H1 (cell line): ENCODE measurements around the gene ING4. TPM values are rescaled to one million over a fixed set of nuclear protein-coding genes. Genes with fewer than 3 reads are reported as not detected.

Source experiments
- ASH2L ChIP-seq: fragments of 200-600, 300-600 bp; sonication (generic); IDR thresholded peaks from one replicate; pipeline ENCODE4 v1.7.1; 2017; ENCODE audit warnings: low read length
- HDAC2 ChIP-seq, 2 experiments: fragments of 300-600 bp in 1 of 2; sonication (generic) in 1 of 2; IDR thresholded peaks; 2 replicates each; pipeline ENCODE4 v1.6.1; 2011 to 2012; ENCODE audit warnings: low read depth in 2 of 2, low read length in 2 of 2, mild to moderate bottlenecking in 2 of 2, moderate library complexity in 2 of 2, borderline replicate concordance in 1 of 2, inconsistent platforms in 1 of 2
- KDM1A ChIP-seq: fragments of 200-600, 300-600 bp; sonication (generic); IDR thresholded peaks from 2 replicates; pipeline ENCODE4 v1.7.1; 2016; ENCODE audit warnings: mild to moderate bottlenecking, low read length, borderline replicate concordance
- KDM5A ChIP-seq: fragments of 200-600 bp; IDR thresholded peaks from 2 replicates; pipeline ENCODE4 v1.7.1; 2012; ENCODE audit warnings: mild to moderate bottlenecking, low read length, inconsistent platforms, mixed read lengths
- NANOG ChIP-seq: IDR thresholded peaks from 2 replicates; pipeline ENCODE4 v1.6.1; 2011; ENCODE audit warnings: low read length, low read depth, mild to moderate bottlenecking, inconsistent platforms; ENCODE audit not compliant: insufficient read depth, poor library complexity, severe bottlenecking
- POLR2AphosphoS5 ChIP-seq: IDR thresholded peaks from 2 replicates; pipeline ENCODE4 v1.6.1; 2011; ENCODE audit warnings: low read depth, low read length
- POU5F1 ChIP-seq: IDR thresholded peaks from 2 replicates; pipeline ENCODE4 v1.6.1; 2011; ENCODE audit warnings: low read depth, mild to moderate bottlenecking, low read length, moderate library complexity
- RFX5 ChIP-seq: IDR thresholded peaks from 2 replicates; pipeline ENCODE4 v1.6.1; 2011; ENCODE audit warnings: low read depth, low read length, improper control_type of control experiment, borderline replicate concordance
- RXRA ChIP-seq: IDR thresholded peaks from 2 replicates; pipeline ENCODE4 v1.6.1; 2011; ENCODE audit warnings: low read depth, mild to moderate bottlenecking, low read length, moderate library complexity; ENCODE audit not compliant: insufficient read depth
- SAP30 ChIP-seq: fragments of 300-600 bp; sonication (generic); IDR thresholded peaks from 2 replicates; pipeline ENCODE4 v1.7.1; 2012; ENCODE audit warnings: low read length, moderate library complexity, mild to moderate bottlenecking, inconsistent platforms; ENCODE audit not compliant: insufficient read depth, insufficient replicate concordance
- SIN3A ChIP-seq, 2 experiments: IDR thresholded peaks in 1 of 2; conservative IDR thresholded peaks in 1 of 2; 2 replicates each; pipeline ENCODE4 v1.6.1; 2011 to 2012; ENCODE audit warnings: low read length in 2 of 2, improper control_type of control experiment in 1 of 2, low read depth in 1 of 2, mild to moderate bottlenecking in 1 of 2
- SIRT6 ChIP-seq: IDR thresholded peaks from one replicate; pipeline ENCODE4 v1.7.1; 2012; ENCODE audit warnings: low read length, inconsistent platforms
- SP2 ChIP-seq: IDR thresholded peaks from 2 replicates; pipeline ENCODE4 v1.6.1; 2012; ENCODE audit warnings: mild to moderate bottlenecking, low read length, inconsistent platforms
- TAF7 ChIP-seq: optimal IDR thresholded peaks from 2 replicates; pipeline ENCODE3; 2011; ENCODE audit warnings: low read depth, mild to moderate bottlenecking, inconsistent platforms, low read length, moderate library complexity, borderline replicate concordance
- TCF12 ChIP-seq: IDR thresholded peaks from 2 replicates; pipeline ENCODE4 v1.6.1; 2011; ENCODE audit warnings: low read depth, mild to moderate bottlenecking, low read length
- ZNF274 ChIP-seq: IDR thresholded peaks from 2 replicates; pipeline ENCODE4 v1.7.0; 2012; ENCODE audit warnings: low read length, borderline replicate concordance; ENCODE audit errors: extremely low read depth
- polyA plus RNA-seq, 7 experiments: library from polyadenylated mRNA; depleted of rRNA in 3 of 7; stranded (reverse) in 5 of 7; unstranded in 2 of 7; fragments of >200 nt in 5 of 7; fragments of 200-250 nt in 2 of 7; gene quantifications; 1 replicate in 5 of 7; 2 replicates in 1 of 7; 4 replicates in 1 of 7; pipeline versions ENCODE4 v1.2.1 to v1.2.3, GENCODE V29; 2011 to 2013; ENCODE audit warnings: missing spikeins in 2 of 7, mixed read lengths in 2 of 7
- total RNA-seq: library from RNA; stranded (reverse); fragmentation: NEBNext Ultra II Directional; extraction: Animal tissue kit (Norgen Biotek cat#: 25700); gene quantifications from 2 replicates; pipeline ENCODE4 v1.2.1, GENCODE V29; 2021
- TF ChIP-seq, protein P1 (sequence below): IDR thresholded peaks from 2 replicates; pipeline ENCODE4 v1.6.1; 2012; ENCODE audit warnings: inconsistent platforms
- TF ChIP-seq, protein P2 (sequence below): IDR thresholded peaks from 2 replicates; pipeline ENCODE4 v1.6.1; 2012; ENCODE audit warnings: inconsistent platforms
- TF ChIP-seq, protein P3 (sequence below): IDR thresholded peaks from 2 replicates; pipeline ENCODE4 v1.6.1; 2011; ENCODE audit warnings: low read depth, mild to moderate bottlenecking, low read length; ENCODE audit not compliant: insufficient read depth

Gene ING4
- total and polyA plus RNA-seq, 2 of the 8 experiments (the other 6 are each of a cell fraction or from before 2014, with no cell fraction given) = 22.9 to 28.6 TPM

DNA sequence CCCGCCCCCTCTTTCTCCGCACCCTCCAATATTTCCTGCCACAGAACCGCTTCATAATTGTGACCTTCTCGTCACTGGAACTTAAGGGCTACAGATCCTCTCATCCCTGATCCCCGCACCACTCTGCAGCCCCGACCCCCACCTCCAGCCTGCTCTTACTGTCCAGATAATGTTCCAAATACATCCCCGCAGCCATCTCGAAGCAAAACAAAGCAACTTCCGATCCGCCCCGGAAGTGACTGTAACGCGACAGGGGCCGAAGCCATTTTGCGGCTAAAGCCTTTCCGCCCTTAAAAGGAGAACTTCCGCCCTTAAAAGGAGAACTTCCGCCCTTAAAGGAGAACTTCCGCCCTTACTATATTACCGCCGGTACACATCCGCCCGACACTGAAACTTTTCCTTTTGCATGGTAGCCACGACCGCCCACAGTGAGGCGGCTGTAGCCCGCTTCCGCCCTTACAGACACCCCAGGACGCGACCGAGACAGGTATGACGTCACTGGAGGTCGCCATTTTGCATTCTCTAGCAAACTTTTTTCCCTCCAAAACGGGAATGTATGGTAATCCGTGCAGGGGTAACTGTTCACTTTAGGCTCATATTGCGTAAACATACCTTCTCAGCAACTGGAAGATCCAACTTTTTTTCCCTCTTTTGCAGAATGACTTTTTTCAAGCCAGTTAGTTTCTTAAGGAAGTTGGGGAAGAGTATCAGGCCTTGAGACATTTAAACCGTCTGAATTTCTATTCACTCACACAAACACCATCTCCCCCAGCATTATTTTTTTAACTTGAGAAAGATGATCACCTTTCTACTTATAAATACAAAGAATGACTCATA lies at the start of gene ING4 (continued):
- TF ChIP-seq NANOG = no peak
- no peak; the same call in 1 of the 2 replicates for TF ChIP-seq RFX5
- TF ChIP-seq, protein P1, sequence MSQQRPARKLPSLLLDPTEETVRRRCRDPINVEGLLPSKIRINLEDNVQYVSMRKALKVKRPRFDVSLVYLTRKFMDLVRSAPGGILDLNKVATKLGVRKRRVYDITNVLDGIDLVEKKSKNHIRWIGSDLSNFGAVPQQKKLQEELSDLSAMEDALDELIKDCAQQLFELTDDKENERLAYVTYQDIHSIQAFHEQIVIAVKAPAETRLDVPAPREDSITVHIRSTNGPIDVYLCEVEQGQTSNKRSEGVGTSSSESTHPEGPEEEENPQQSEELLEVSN = peak; percentile 97
- TF ChIP-seq, protein P2, sequence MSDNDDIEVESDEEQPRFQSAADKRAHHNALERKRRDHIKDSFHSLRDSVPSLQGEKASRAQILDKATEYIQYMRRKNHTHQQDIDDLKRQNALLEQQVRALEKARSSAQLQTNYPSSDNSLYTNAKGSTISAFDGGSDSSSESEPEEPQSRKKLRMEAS = peak; percentile 71
- TF ChIP-seq KDM1A = no peak
- no peak for TF ChIP-seq HDAC2 (IDR thresholded peaks at IDR 0.05; ENCODE audit: borderline replicate concordance in 1 of 2, low read depth in 2 of 2, low read length in 2 of 2)
- no peak for TF ChIP-seq POU5F1
- TF ChIP-seq TAF7 = peak; percentile 63
- TF ChIP-seq SIRT6 = peak; percentile 96
- no peak for TF ChIP-seq TCF12
- no peak for TF ChIP-seq SAP30
- no peak for TF ChIP-seq SP2
- TF ChIP-seq POLR2AphosphoS5 = peak; percentile 48; the same call in 1 of the 2 replicates
- TF ChIP-seq ASH2L = peak; percentile 67
- TF ChIP-seq SIN3A (conservative IDR thresholded peaks at IDR 0.05 in 1 of 2, IDR thresholded peaks at IDR 0.05 in 1 of 2; ENCODE audit: low read depth in 1 of 2, low read length in 2 of 2) = peak in 1 of 2 experiments; percentile 67; a peak in 2 of 4 replicates
- TF ChIP-seq KDM5A = no peak; the same call in 1 of the 2 replicates
- TF ChIP-seq RXRA = no peak
- no peak for TF ChIP-seq ZNF274
- TF ChIP-seq, protein P3, sequence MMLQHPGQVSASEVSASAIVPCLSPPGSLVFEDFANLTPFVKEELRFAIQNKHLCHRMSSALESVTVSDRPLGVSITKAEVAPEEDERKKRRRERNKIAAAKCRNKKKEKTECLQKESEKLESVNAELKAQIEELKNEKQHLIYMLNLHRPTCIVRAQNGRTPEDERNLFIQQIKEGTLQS = 0 out of 2 replicates have a peak, but pooled peaks have one; percentile 48
